Prostate gland (tissue), 2 donors: ENCODE data around the gene PRKCG.

Experiments
- POLR2A ChIP-seq: fragments of 450-650 bp; IDR thresholded peaks from one replicate; pipeline ENCODE4 v1.6.1; 2016; ENCODE audit warnings: antibody characterized with exemption, mild to moderate bottlenecking
- POLR2AphosphoS5 ChIP-seq: sonication (generic); formaldehyde crosslinking; IDR thresholded peaks from one replicate; pipeline ENCODE4 v1.6.1; 2017; ENCODE audit warnings: antibody characterized with exemption
- TF ChIP-seq, protein P1 (sequence below), 4 experiments: fragments of 200-600 bp in 2 of 4; fragments of 450-650 bp in 2 of 4; sonication (generic) in 2 of 4; IDR thresholded peaks; 1 replicate in 3 of 4; 2 replicates in 1 of 4; pipeline ENCODE4 v1.5.1; 2016 to 2019; ENCODE audit warnings: antibody characterized with exemption in 4 of 4, mild to moderate bottlenecking in 2 of 4, moderate library complexity in 2 of 4

GRCh38 chr19:53892301-53892980, 10.4 kb downstream of the PRKCG start:
- TF ChIP-seq POLR2A, result no peak
- TF ChIP-seq, protein P1, sequence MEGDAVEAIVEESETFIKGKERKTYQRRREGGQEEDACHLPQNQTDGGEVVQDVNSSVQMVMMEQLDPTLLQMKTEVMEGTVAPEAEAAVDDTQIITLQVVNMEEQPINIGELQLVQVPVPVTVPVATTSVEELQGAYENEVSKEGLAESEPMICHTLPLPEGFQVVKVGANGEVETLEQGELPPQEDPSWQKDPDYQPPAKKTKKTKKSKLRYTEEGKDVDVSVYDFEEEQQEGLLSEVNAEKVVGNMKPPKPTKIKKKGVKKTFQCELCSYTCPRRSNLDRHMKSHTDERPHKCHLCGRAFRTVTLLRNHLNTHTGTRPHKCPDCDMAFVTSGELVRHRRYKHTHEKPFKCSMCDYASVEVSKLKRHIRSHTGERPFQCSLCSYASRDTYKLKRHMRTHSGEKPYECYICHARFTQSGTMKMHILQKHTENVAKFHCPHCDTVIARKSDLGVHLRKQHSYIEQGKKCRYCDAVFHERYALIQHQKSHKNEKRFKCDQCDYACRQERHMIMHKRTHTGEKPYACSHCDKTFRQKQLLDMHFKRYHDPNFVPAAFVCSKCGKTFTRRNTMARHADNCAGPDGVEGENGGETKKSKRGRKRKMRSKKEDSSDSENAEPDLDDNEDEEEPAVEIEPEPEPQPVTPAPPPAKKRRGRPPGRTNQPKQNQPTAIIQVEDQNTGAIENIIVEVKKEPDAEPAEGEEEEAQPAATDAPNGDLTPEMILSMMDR (IDR thresholded peaks at IDR 0.05), result no peak
- no peak for TF ChIP-seq POLR2AphosphoS5
